HG02623 (cell line): ENCODE measurements around the gene CTTN.

Experiments used
- ATAC-seq: cut with Tn5 transposase; IDR thresholded peaks from one replicate; pipeline ENCODE4 v1.9.1; 2021; ENCODE audit warnings: moderate library complexity; ENCODE audit not compliant: unreplicated experiment

CTTN gene

DNA sequence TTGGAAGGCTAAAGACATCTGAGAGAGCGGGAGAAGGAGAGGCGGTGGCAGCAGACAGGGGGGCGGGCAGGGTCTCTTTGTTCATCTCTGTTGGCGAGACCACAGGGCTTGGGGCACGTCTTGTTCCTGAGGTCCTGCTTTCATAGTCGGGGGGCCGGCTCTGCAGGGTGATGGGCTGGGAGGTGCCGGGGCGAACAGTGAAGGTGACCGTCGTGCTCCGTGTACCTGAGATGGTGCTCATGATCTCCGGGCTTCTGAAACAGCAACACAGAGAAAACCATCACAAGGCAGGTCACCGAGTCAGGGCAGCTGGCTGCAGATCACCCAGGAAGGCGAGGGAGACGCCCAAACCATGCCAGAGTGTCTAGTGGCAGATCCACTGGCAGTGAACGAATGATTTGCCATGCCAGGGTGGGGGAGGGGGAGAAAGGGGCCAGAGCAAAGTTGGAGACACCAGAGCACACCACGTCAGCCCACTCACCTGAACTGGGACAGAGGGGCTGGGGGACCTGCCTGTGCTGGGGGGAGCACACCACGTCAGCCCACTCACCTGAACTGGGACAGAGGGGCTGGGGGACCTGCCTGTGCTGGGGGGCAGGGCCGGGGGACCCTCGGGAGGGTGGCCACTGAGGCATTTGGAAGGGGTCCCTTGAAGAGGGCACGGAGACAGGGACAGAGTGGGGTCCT, 75.0 kb downstream of the CTTN start:
- ATAC-seq: no peak

GRCh38 chr11:70473873-70474690, 75.8 kb downstream of the CTTN start:
- ATAC-seq: no peak

GRCh38 chr11:70474710-70475109, 76.4 kb downstream of the CTTN start:
- ATAC-seq: no peak

DNA sequence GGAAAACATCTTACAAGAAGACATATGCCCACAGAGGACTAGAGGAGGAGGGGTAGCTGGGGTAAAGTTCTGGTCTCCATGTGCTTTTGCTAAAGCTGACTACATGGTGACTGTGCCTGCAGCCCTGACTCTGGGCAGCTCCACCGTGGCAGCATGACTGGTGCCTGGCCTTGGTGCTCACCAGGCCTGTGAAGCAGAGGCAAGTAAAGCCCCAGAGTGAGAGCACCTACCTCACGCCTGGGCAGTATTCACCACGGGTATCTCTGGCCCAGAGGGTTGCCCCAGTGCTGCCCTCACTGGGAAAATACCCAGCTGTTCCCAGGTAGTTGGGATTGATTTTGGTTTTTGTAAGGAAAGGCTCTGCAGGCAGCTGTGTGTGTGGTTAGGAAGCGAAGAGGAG, 78.3 kb downstream of the CTTN start:
- no peak for ATAC-seq

DNA sequence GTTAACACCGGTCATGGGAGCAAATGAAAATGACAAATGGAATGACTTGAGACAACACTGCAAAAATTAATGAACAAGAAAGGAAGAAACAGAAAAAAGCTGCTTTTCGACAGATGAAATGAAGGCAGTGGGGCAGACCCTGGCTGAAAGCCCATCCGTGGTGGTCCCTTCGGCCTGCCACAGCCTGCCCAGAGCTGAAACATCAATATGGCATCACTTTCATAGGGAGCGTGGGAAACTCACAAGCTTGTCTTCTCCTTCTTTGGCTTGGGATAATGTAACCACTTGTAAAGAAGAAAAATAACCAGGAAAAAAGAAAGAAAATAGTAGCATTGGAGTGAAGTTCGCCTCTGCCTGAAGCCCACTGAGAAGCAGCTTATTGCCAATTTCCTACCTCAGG, 78.8 kb downstream of the CTTN start:
- no peak for ATAC-seq

- no peak for ATAC-seq
These were observed 79.3 kb downstream of the CTTN start for GRCh38 chr11:70477609-70478008.

- no peak for ATAC-seq
These were observed 80.0 kb downstream of the CTTN start for GRCh38 chr11:70478166-70478890.

GRCh38 chr11:70480711-70481110, 82.4 kb downstream of the CTTN start:
- no peak for ATAC-seq

DNA sequence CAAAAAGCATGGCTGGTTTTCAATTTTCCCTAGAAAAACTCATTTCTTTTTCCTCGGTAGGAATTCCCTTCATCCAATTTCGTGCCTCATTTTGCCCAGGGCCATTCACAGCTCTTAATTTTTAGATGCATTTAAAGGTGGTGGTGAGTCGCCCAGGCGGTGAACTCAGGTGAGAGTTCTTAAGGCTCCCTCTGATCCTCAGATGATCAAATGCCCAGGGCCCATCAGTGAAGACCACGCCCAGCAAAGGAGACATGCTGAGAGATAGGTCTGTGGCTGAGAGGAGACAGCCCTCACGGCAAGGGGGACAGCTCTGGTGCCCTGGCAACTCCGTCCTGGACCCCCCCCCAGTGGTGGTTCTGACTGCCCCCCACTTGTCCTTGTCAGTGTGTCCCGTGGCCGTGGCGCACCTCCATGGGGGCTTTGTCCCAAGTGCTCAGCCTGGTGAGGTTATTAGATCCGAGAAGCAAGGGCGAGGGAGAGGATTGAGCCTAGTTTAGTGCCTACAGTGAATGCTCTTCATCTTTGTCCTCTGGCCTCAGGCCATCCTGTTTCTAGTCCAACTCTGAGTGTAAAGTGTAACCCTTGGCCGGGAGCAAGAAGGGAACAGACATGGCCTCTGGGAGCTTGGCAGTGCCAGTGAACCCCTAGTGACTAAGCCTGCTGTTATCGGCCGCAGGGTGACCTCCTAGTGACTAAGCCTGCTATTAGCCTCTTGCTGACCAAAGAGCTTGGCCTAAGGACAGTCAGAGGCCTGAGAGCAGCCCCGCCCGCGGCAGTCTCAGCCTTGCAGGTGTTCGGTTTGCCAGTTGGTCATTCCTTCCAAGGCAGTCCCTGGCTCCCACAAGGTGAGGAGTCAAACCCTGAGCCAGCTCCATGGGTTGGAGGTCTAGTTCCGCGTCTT, 83.5 kb downstream of the CTTN start:
- ATAC-seq: no peak

- ATAC-seq: no peak
These were observed 84.2 kb downstream of the CTTN start for GRCh38 chr11:70482529-70482917.

DNA sequence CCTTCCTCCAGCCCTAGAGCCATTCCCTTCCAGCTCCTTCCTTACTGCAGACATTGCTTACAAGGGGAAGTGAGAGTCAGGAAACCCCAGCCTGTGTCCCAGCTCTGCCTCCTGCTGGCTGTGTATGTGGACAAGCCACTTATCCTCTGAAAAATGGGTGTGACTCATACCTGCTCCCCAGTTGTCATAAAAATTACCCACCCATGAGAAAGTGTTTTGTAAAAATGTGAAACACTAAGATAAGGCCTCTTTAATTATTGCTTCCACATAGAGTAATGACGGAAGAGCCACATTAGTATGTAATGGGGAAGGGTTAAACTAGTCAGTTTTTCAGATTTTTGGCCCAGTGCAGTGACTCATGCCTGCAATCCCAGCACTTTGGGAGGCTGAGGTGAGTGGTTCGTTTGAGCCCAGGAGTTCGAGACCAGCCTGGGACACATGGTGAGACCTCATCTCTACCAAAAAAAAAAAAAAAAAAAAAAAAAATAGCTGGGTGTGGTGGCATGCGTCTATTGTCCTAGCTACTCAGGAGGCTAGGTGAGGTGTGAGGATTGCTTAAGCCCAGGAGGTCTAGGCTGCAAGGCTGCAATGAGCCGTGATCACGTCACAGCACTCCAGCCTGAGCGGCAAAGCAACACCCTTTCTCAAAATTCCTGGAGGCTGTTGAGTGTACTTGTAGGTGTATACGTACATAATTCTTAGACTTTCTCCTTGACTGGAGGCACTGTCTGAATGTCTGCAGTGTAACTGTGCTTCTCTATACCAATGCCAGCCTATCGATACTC, 84.9 kb downstream of the CTTN start:
- ATAC-seq: no peak

DNA sequence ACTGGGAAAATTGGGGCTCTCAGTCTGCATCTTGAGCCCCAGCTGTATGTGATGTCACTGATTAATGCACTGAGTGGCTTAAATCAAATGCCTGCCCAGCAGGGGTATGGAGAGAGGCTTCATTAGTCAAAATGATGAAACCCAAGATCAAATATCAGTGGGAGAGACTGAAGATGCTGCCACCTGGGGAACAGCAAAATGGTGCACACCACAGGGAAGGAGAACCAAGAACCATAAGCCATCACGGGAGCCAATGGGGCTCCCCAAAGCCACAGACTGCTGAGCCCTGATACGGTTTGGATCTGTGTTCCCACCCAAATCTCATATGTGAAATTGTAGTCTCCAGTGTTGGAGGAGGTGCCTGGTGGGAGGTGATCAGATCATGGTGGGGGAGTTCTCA, 85.6 kb downstream of the CTTN start:
- ATAC-seq: no peak

DNA sequence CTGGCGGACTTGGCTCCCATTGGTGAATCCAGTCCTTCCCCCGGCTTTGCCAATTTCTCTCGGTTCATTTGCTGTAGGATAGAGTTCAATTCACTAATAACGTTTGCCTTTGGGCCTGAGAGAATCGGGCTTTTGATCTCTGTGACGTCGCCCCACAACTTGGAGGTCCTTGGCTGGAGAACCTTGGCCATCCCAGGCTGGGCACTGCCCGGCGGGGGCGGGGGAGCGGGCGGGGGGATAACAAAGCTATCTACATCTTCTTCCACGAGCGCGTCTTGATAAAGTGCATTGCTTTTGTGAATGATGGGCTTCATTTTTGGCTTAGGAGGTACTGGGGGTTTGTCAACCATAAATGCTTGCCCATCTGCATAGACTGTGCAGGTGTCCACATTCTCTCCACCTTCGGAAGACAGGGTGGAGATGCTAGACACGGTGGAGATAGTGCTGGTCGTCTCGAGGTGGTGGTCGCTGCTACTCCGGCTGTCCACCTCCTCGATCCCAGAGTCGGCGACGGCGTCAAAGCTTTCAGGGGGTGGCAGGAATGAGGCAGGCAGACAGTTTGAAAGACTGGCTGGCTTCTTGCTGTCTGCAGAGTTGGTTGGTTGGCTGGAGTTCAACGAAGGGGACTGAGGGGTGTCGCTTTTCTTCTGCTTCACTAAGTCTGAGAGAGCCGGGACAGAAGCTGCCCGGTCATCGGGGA, 87.1 kb downstream of the CTTN start:
- no peak for ATAC-seq

- ATAC-seq: no peak
These were observed 87.7 kb downstream of the CTTN start for GRCh38 chr11:70486026-70486415.
